Erythroblast (primary cell): ENCODE measurements around the gene B3GALT5.

Experiments used
- GATA1 ChIP-seq: IDR thresholded peaks from 2 replicates; pipeline ENCODE4 v1.6.1; 2011; ENCODE audit warnings: low read depth, mild to moderate bottlenecking, control low read depth, low read length, moderate library complexity
- POLR2A ChIP-seq: IDR thresholded peaks from 2 replicates; pipeline ENCODE4 v1.6.1; 2011; ENCODE audit warnings: mild to moderate bottlenecking, low read length

DNA sequence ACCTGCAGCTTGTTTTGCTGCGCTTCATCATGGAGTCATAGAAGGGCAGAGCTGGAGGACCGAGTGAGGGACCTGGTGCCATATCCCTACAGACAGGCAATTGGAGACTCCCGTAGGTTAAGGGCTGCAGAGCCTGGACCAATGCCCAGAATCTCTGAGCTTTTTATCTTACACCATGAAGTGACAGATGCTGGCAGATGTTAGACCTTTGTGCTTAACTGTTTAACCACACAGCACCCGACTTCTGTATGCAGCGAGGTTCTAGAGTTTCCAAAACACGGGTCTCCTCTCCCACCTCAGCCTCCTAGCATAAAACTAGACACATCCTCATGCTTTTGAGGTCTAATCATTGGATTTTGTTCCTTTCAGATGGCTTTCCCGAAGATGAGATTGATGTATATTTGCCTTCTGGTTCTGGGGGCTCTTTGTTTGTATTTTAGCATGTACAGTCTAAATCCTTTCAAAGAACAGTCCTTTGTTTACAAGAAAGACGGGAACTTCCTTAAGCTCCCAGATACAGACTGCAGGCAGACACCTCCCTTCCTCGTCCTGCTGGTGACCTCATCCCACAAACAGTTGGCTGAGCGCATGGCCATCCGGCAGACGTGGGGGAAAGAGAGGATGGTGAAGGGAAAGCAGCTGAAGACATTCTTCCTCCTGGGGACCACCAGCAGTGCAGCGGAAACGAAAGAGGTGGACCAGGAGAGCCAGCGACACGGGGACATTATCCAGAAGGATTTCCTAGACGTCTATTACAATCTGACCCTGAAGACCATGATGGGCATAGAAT, 47.6 kb downstream of the B3GALT5 start:
- TF ChIP-seq POLR2A (no peak), GATA1 (no peak)
